Heart left ventricle (tissue), 16 donors: Measurements from ENCODE around the gene ACOT6. TPM values are rescaled to one million over a fixed set of nuclear protein-coding genes. Genes with fewer than 3 reads are reported as not detected.

ENCODE experiments used
- ATAC-seq, 4 donors: fragments of 200-7000 bp; cut with Tn5 transposase; one replicate each; pipeline ENCODE4 v1.9.1; 2020 to 2022; ENCODE audit warnings: moderate library complexity in 4 of 4, mild to moderate bottlenecking in 3 of 4, moderate number of reproducible peaks in 1 of 4
- DNase-seq, 5 donors: peaks; one replicate each; pipeline ENCODE4 v3.0.0-alpha.2; 2020
- H3K27ac ChIP-seq, 12 donors: fragments of 200-600 bp; sonication (generic) in 4 of 12; one replicate each; pipeline versions ENCODE4 v1.5.0 to v1.8.0; 2016 to 2022; ENCODE audit warnings: mild to moderate bottlenecking in 2 of 12
- H3K27me3 ChIP-seq, 9 donors: fragments of 200-600 bp; sonication (generic) in 2 of 9; one replicate each; pipeline versions ENCODE4 v1.5.1 to v1.8.0; 2016 to 2022; ENCODE audit warnings: mild to moderate bottlenecking in 3 of 9
- H3K36me3 ChIP-seq, 9 donors: fragments of 200-600 bp; sonication (generic) in 2 of 9; one replicate each; pipeline versions ENCODE4 v1.5.0 to v1.8.0; 2018 to 2022; ENCODE audit warnings: mild to moderate bottlenecking in 2 of 9
- H3K4me1 ChIP-seq, 12 donors: fragments of 200-600 bp; sonication (generic) in 4 of 12; one replicate each; pipeline versions ENCODE4 v1.5.0 to v1.8.0; 2016 to 2022; ENCODE audit warnings: mild to moderate bottlenecking in 3 of 12
- H3K4me3 ChIP-seq, 12 donors: fragments of 200-600 bp; sonication (generic) in 4 of 12; one replicate each; pipeline versions ENCODE4 v1.5.0 to v1.8.0; 2017 to 2022; ENCODE audit warnings: mild to moderate bottlenecking in 9 of 12, moderate library complexity in 4 of 12
- H3K9me3 ChIP-seq, 12 donors: fragments of 200-600 bp; sonication (generic) in 4 of 12; one replicate each; pipeline versions ENCODE4 v1.5.0 to v1.8.0; 2016 to 2022; ENCODE audit warnings: mild to moderate bottlenecking in 1 of 12
- POLR2A ChIP-seq, 2 donors: fragments of 450-650 bp; IDR thresholded peaks; one replicate each; pipeline ENCODE4 v1.6.1; 2017; ENCODE audit warnings: antibody characterized with exemption in 2 of 2, mild to moderate bottlenecking in 2 of 2, moderate library complexity in 2 of 2
- WGBS, 4 donors: extraction: QIAGEN DNeasy Blood & Tissue Kit in 2 of 4; methylation state at CpG; one replicate each; pipeline versions ENCODE4 v1.1.5 to v1.1.7; 2013 to 2018; 5-methylcytosine and 5-hydroxymethylcytosine counted together
- intact Hi-C, 10 donors: fragments of 100-400 bp; cut with DNase I; formaldehyde crosslinking; loops; one replicate each; pipeline versions ENCODE4 v1.11.1 to v1.14.2; 2022
- polyA plus RNA-seq, 2 donors: library from polyadenylated mRNA; stranded (reverse); fragments of 200-250 nt; gene quantifications; one replicate each; pipeline ENCODE4 v1.2.3, GENCODE V29; 2013
- total RNA-seq, 9 donors: library from RNA; depleted of rRNA in 2 of 9; stranded (reverse); fragments of >200 nt in 2 of 9; fragmentation: NEBNext Ultra II Directional in 3 of 9; extraction: Animal tissue kit (Norgen Biotek cat#: 25700) in 3 of 9; gene quantifications; one replicate each; pipeline versions ENCODE4 v1.1.0 to v1.2.4, GENCODE V29; 2016 to 2023
- TF ChIP-seq, protein P1 (sequence below), 12 donors: fragments of 200-600 bp; sonication (generic) in 4 of 12; IDR thresholded peaks; one replicate each; pipeline versions ENCODE4 v1.5.0 to v1.8.0; 2018 to 2022; ENCODE audit warnings: antibody characterized with exemption in 12 of 12, mild to moderate bottlenecking in 5 of 12
- donor health status: ischemic (EF 13 %, LVEDD 7.1; RV severe dilation, severe dysfunction).
- donor health status: healthy with polysubstance abuse.
- donor health status: DM: no; HTN: yes; CAD: no.
- donor health status: DM: no; HTN: no; CAD: no.
- donor health status: ischemic (EF 25% LVEDD 6.9; RV normal size, moderate dysfunction).
- donor health status: ischemic (EF 25% LVEDD 5.7; RV mildly dilated, moderate dysfunction).
- donor health status: healthy.
- donor health status: DM: yes; HTN: yes; CAD: no.
- donor health status: ischemic (EF 35%, LVEDD 5.7; RV mildly dilated, moderate dysfunction).
- donor health status: nonischemic (EF 11% LVEDD 7.7; RV severe dilation, severe dysfunction).
- donor health status: DM: yes; HTN: yes; CAD: no.
- donor health status: PGD.
- donor health status: ischemic (EF 29% LVEDD 5.4; RV normal size, mild dysfunction).
- donor health status: nonischemic (EF 23%, LVEDD 6.1; RV moderate dilation, normal function).

ACOT6 gene
- total and polyA plus RNA-seq, 11 donors: 0.36 TPM; not detected in 10

DNA sequence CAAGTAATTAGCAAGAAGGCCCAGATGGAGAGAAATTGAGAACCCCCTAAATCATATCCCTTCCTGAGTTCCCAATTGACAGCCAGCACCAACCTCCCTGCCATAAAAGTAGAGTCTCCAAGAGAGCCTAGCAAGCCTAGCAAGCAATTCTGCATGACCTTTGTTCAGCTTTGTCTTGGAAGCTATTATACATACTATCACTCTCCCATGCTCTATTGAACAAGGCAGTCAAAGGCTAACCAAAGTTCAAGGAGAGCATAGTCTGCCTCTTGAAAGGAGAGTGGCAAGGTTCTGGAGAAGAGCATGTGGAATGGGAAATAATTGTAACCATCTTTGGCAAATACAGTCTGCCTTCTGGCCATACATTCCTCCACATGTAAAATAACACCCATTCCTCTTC lies 12.8 kb upstream of the ACOT6 start:
- Histone ChIP-seq H3K27ac (no peak overlapping the region), H3K9me3 (no peaks in the 10 kb centered on the region), H3K36me3 (no peaks in the 10 kb centered on the region), H3K4me3 (no peak overlapping the region), H3K27me3 (no peaks in the 10 kb centered on the region), H3K4me1 (no peaks in the 10 kb centered on the region)
- intact Hi-C loops: no loop called here
- no peak for ATAC-seq
- TF ChIP-seq POLR2A (IDR thresholded peaks at IDR 0.05): no peak
- TF ChIP-seq, protein P1, sequence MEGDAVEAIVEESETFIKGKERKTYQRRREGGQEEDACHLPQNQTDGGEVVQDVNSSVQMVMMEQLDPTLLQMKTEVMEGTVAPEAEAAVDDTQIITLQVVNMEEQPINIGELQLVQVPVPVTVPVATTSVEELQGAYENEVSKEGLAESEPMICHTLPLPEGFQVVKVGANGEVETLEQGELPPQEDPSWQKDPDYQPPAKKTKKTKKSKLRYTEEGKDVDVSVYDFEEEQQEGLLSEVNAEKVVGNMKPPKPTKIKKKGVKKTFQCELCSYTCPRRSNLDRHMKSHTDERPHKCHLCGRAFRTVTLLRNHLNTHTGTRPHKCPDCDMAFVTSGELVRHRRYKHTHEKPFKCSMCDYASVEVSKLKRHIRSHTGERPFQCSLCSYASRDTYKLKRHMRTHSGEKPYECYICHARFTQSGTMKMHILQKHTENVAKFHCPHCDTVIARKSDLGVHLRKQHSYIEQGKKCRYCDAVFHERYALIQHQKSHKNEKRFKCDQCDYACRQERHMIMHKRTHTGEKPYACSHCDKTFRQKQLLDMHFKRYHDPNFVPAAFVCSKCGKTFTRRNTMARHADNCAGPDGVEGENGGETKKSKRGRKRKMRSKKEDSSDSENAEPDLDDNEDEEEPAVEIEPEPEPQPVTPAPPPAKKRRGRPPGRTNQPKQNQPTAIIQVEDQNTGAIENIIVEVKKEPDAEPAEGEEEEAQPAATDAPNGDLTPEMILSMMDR (IDR thresholded peaks at IDR 0.05): no peak
- no peak for DNase-seq

DNA sequence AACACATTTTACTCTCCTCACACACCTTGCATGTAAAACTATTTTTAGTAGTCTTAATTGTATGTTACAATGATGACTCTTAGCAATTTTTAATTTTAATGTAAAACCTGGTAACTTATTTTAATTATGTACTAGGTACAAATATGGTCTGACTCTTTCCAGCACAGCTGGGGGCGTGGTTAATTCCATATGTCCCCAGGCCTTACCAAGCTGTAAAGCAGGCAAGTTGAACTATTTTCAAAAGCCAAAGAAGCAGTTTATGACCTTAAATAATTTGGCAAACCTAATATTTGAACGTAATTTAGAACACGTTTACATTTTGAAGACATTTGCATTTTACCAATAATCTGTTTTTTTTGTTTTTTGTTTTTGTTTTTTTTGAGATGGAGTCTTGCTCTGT lies 9.3 kb upstream of the ACOT6 start:
- no peaks in the 10 kb centered on the region for H3K36me3 ChIP-seq
- DNase-seq (no peak), ATAC-seq (no peak)
- no peak overlapping the region for H3K27ac ChIP-seq
- no peaks in the 10 kb centered on the region for H3K27me3 ChIP-seq
- intact Hi-C loops: no loop called here
- TF ChIP-seq, protein P1 (IDR thresholded peaks at IDR 0.05): no peak
- TF ChIP-seq POLR2A (IDR thresholded peaks at IDR 0.05): no peak
- H3K4me1 ChIP-seq: no peaks in the 10 kb centered on the region
- WGBS, 4 donors: 76 to 88% (median 84%) methylated on average over 3 of the region's 3 CpGs
- H3K4me3 ChIP-seq: no peak overlapping the region
- H3K9me3 ChIP-seq: no peaks in the 10 kb centered on the region

DNA sequence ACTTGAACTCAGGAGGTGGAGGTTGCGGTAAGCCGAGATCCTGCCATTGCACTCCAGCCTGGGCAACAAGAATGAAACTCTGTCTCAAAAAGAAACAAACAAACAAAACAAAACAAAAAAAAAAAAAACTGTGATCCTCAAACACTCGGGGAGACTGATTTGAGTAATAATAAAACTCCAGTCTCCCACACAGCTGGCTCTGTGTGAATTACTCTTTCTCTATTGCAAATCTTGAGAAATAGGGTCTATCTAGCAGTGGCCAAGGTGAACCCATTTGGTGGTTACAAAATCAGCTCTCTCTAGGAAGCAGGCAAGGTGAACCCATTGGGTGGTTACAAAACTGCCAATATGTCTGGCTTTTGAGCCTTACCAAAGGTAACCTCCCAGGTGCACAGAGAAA lies 6.0 kb upstream of the ACOT6 start:
- ATAC-seq: no peak
- Histone ChIP-seq H3K4me3 (no peak overlapping the region), H3K4me1 (no peaks in the 10 kb centered on the region), H3K27me3 (no peaks in the 10 kb centered on the region), H3K27ac (no peak overlapping the region), H3K36me3 (no peaks in the 10 kb centered on the region), H3K9me3 (peaks cover 0 to 8% (median 0%) of the 10 kb centered on the region in 12 donors)
- WGBS, 4 donors: 94 to 95% (median 95%) methylated on average over 3 of the region's 3 CpGs
- DNase-seq: no peak
- TF ChIP-seq, protein P1 (IDR thresholded peaks at IDR 0.05): no peak
- TF ChIP-seq POLR2A (IDR thresholded peaks at IDR 0.05): no peak
- intact Hi-C loops: no loop called here

DNA sequence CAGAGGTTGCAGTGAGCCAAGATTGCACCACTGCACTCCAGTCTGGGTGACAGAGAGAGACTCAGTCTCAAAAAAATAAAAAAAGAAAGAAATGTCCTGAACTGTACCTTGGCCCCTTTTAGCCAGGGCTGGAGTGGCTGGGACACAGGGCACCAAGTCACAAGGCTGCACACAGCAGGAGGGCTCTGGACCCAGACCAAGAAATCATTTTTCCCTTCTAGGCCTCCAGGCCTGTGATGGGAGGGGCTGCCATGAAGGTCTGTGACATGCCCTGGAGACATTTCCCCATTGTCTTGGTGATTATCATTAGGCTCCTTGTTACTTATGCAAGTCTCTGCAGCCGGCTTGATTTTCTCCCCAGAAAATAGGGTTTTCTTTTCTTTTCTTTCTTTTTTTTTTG lies 5.1 kb upstream of the ACOT6 start:
- no peak for ATAC-seq
- intact Hi-C loops: no loop called here
- H3K36me3 ChIP-seq: no peaks in the 10 kb centered on the region
- TF ChIP-seq, protein P1 (IDR thresholded peaks at IDR 0.05): no peak
- no peak for TF ChIP-seq POLR2A (IDR thresholded peaks at IDR 0.05)
- H3K9me3 ChIP-seq: peaks cover 0 to 8% (median 0%) of the 10 kb centered on the region in 12 donors
- no peak for DNase-seq
- no peaks in the 10 kb centered on the region for H3K27me3 ChIP-seq
- H3K4me1 ChIP-seq: peaks cover 0 to 4% (median 0%) of the 10 kb centered on the region in 12 donors
- WGBS, 4 donors: 32 to 100% (median 90%) methylated on average over 1 of the region's 1 CpG
- no peak overlapping the region for H3K4me3 ChIP-seq
- no peak overlapping the region for H3K27ac ChIP-seq
